Fibroblast of lung (primary cell): ENCODE data around the gene WWTR1. TPM values are rescaled to one million over a fixed set of nuclear protein-coding genes. Genes with fewer than 3 reads are reported as not detected.

Source experiments
- DNase-seq, 2 donors: peaks; one replicate each; pipeline versions ENCODE4 v3.0.0 to v3.0.0-alpha.2; 2010; ENCODE audit warnings: low read depth in 2 of 2
- H2AFZ ChIP-seq: 2 replicates; pipeline ENCODE4 v1.5.1; 2012; ENCODE audit warnings: low read length, control low read depth, inconsistent platforms
- H3K27ac ChIP-seq: 2 replicates; pipeline ENCODE4 v1.5.1; 2011; ENCODE audit warnings: low read length, control low read depth; ENCODE audit not compliant: insufficient read depth
- H3K27me3 ChIP-seq: 2 replicates; pipeline ENCODE4 v1.5.1; 2011; ENCODE audit warnings: mild to moderate bottlenecking, low read length; ENCODE audit not compliant: control insufficient read depth, insufficient read depth
- H3K36me3 ChIP-seq: 2 replicates; pipeline ENCODE4 v1.5.1; 2011; ENCODE audit warnings: low read length; ENCODE audit not compliant: control insufficient read depth, insufficient read depth
- H3K4me1 ChIP-seq: 2 replicates; pipeline ENCODE4 v1.5.1; 2011; ENCODE audit warnings: low read length; ENCODE audit not compliant: control insufficient read depth, insufficient read depth; ENCODE audit errors: extremely low read depth
- H3K4me2 ChIP-seq: 2 replicates; pipeline ENCODE4 v1.5.1; 2011; ENCODE audit warnings: low read length, control low read depth; ENCODE audit not compliant: insufficient read depth; ENCODE audit errors: extremely low read depth
- H3K4me3 ChIP-seq, 4 experiments: fragments of 200-600 bp in 1 of 4; sonication (generic) in 1 of 4; replicated peaks in 1 of 4; 2 replicates each; pipeline ENCODE4 v1.5.1; 2011 to 2016; ENCODE audit warnings: low read length in 4 of 4, low read depth in 3 of 4, mild to moderate bottlenecking in 3 of 4, control low read depth in 2 of 4, inconsistent platforms in 1 of 4, mixed read lengths in 1 of 4; ENCODE audit not compliant: insufficient read depth in 1 of 4; ENCODE audit errors: control extremely low read depth in 1 of 4
- H3K79me2 ChIP-seq: 2 replicates; pipeline ENCODE4 v1.5.1; 2012; ENCODE audit warnings: mild to moderate bottlenecking, low read length, inconsistent platforms; ENCODE audit not compliant: control insufficient read depth, insufficient read depth
- H3K9ac ChIP-seq: 2 replicates; pipeline ENCODE4 v1.5.1; 2011; ENCODE audit warnings: mild to moderate bottlenecking, low read length, control low read depth; ENCODE audit not compliant: insufficient read depth
- H3K9me3 ChIP-seq: 2 replicates; pipeline ENCODE4 v1.5.1; 2012; ENCODE audit warnings: low read depth, low read length; ENCODE audit not compliant: control insufficient read depth, insufficient read depth
- H4K20me1 ChIP-seq: 2 replicates; pipeline ENCODE4 v1.5.1; 2011; ENCODE audit warnings: low read length; ENCODE audit not compliant: control insufficient read depth, insufficient read depth; ENCODE audit errors: extremely low read depth
- CTCF ChIP-seq, 2 donors: IDR thresholded peaks in 1 of 2; conservative IDR thresholded peaks in 1 of 2; 1 replicate in 1 of 2; 2 replicates in 1 of 2; pipeline ENCODE4 v1.5.1; 2011 to 2012; ENCODE audit warnings: low read length in 2 of 2, control low read depth in 1 of 2, inconsistent platforms in 1 of 2, low read depth in 1 of 2, mild to moderate bottlenecking in 1 of 2
- EZH2 ChIP-seq: IDR thresholded peaks from 2 replicates; pipeline ENCODE4 v1.5.1; 2012; ENCODE audit warnings: low read length, control low read depth, mild to moderate bottlenecking; ENCODE audit errors: missing control alignments
- polyA plus RNA-seq, 2 donors: library from polyadenylated mRNA; depleted of rRNA in 1 of 2; stranded (reverse) in 1 of 2; unstranded in 1 of 2; fragments of >200 nt; gene quantifications; 2 replicates each; pipeline ENCODE4 v1.2.1, GENCODE V29; 2011 to 2012; ENCODE audit warnings: missing spikeins in 1 of 2
- total RNA-seq: library from RNA; depleted of rRNA; stranded (reverse); fragments of >200 nt; gene quantifications from 2 replicates; pipeline ENCODE4 v1.2.1, GENCODE V29; 2014

Gene WWTR1
- total and polyA plus RNA-seq, 2 donors (not counting 1 experiment from before 2014, with no cell fraction given), result 13.7 to 71.5 TPM

DNA sequence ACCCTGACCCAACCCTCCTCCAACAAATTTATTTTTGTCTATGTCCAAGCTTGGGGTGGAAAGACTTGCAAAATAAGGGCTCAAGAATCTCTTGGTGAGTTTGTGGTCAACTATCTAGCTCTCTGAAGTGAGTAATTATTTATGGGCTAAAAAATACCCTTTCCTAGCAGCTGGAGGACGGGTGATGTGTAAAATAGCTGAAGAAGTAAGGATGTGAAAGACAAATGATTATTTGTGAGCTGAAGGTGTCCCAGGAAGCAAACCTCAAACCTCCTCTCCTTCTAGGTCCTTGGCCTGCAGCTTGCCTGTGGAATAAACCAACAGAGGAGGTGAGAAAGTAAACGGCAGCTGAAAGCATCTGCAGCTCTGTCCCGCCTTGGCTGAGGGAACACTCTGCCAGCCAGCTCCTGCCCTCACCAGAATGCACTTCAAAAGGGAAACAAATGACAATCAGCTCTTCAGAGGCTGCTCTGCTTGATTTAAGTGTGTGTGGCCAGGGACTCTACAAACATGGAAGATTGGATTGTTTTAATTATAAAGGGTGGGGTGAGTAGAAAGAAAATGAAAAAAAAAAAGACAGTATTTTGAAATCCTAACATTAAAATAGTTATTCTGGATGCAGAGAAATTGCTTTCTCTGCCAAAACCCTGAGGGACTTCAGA, 123.0 kb downstream of the WWTR1 start:
- peak; percentile 55 to 92 for DNase-seq
- no peaks in the 10 kb centered on the region for H3K27me3 ChIP-seq
- peak overlapping the region; percentile 75 for H3K4me2 ChIP-seq
- H3K9me3 ChIP-seq, result no peaks in the 10 kb centered on the region
- no peak overlapping the region for H3K9ac ChIP-seq
- H3K79me2 ChIP-seq, result peaks cover 36% of the 10 kb centered on the region
- peak overlapping the region in 3 of 4 experiments; percentile 2 to 27 (median 3) for H3K4me3 ChIP-seq
- H3K27ac ChIP-seq, result peak overlapping the region; percentile 60
- H4K20me1 ChIP-seq, result no peaks in the 10 kb centered on the region
- no peak for TF ChIP-seq CTCF (conservative IDR thresholded peaks at IDR 0.05 in 1 of 2, IDR thresholded peaks at IDR 0.05 in 1 of 2; ENCODE audit: low read depth in 1 of 2, low read length in 2 of 2)
- H3K36me3 ChIP-seq, result no peaks in the 10 kb centered on the region
- H3K4me1 ChIP-seq, result peaks cover 21% of the 10 kb centered on the region
- no peak overlapping the region for H2AFZ ChIP-seq

DNA sequence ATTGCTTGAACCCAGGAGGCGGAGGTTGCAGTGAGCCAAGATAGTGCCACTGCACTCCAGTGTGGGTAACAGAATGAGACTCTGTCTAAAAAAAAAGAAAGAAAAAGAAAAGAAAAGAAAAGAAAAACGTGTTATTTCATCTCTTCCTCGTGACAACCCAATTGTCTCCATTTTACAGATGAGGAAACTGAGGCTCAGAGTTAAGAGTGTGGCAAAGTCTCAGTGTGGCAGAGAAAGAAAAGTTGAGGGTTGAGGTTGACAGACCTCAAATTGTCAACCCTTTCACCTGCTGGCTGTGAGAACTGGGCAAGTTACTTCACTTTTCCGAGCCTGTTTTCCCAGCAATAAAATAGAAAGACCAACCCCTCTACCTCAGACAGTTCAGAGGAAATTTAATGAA, 123.7 kb downstream of the WWTR1 start:
- Histone ChIP-seq H3K4me3 (no peak overlapping the region), H3K4me2 (no peak overlapping the region), H2AFZ (no peak overlapping the region), H3K36me3 (no peaks in the 10 kb centered on the region), H3K27me3 (no peaks in the 10 kb centered on the region), H3K4me1 (peaks cover 21% of the 10 kb centered on the region), H4K20me1 (no peaks in the 10 kb centered on the region), H3K9ac (no peak overlapping the region), H3K27ac (no peak overlapping the region), H3K79me2 (peaks cover 31% of the 10 kb centered on the region), H3K9me3 (no peaks in the 10 kb centered on the region)
- DNase-seq, result no peak
- TF ChIP-seq CTCF (conservative IDR thresholded peaks at IDR 0.05 in 1 of 2, IDR thresholded peaks at IDR 0.05 in 1 of 2; ENCODE audit: low read depth in 1 of 2, low read length in 2 of 2) (no peak), EZH2 (no peak)

GRCh38 chr3:149532489-149533180, 125.2 kb downstream of the WWTR1 start:
- Histone ChIP-seq H3K4me3 (peak overlapping the region in 1 of 4 experiments; percentile 12), H3K9ac (peak overlapping the region; percentile 23), H3K36me3 (no peaks in the 10 kb centered on the region), H3K4me2 (peak overlapping the region; percentile 86), H3K4me1 (peaks cover 25% of the 10 kb centered on the region), H3K9me3 (no peaks in the 10 kb centered on the region), H4K20me1 (no peaks in the 10 kb centered on the region), H3K27ac (peak overlapping the region; percentile 23), H3K79me2 (peaks cover 25% of the 10 kb centered on the region), H2AFZ (peak overlapping the region; percentile 3), H3K27me3 (no peaks in the 10 kb centered on the region)
- DNase-seq, result no peak
- TF ChIP-seq CTCF (conservative IDR thresholded peaks at IDR 0.05 in 1 of 2, IDR thresholded peaks at IDR 0.05 in 1 of 2; ENCODE audit: low read depth in 1 of 2, low read length in 2 of 2) (no peak), EZH2 (no peak)
